Measurements from ENCODE around the gene TMEM43. TPM values are rescaled to one million over a fixed set of nuclear protein-coding genes. Genes with fewer than 3 reads are reported as not detected.

The TMEM43 gene
- total and polyA plus RNA-seq, 10 of the 15 experiments (the other 5 are each of a cell fraction or from before 2014, with no cell fraction given), result 7.2 to 33.0 (median 18.5) TPM

GRCh38 chr3:14169435-14169834, 44.6 kb downstream of the TMEM43 start:
- no peaks in the 10 kb centered on the region; the same call in 2 of the 3 replicates for H3K9me3 ChIP-seq (replicated peaks; ENCODE audit: control insufficient read depth, insufficient read depth, low read length)
- SMC1A ChIA-PET (ENCODE audit: uncharacterized antibody, unreplicated experiment), result interaction anchor here (1.4 kb wide), 1 partner anchor 13 kb away, joined by 3 read pairs; no protein-coding TSS in a partner anchor
- H4K20me1 ChIP-seq (ENCODE audit: control insufficient read depth, insufficient read depth), result no peaks in the 10 kb centered on the region
- H3K27me3 ChIP-seq (replicated peaks in 1 of 2; ENCODE audit: control insufficient read depth in 2 of 2, insufficient read depth in 2 of 2, low read length in 1 of 2), result no peaks in the 10 kb centered on the region
- no peak for ATAC-seq
- no peaks in the 10 kb centered on the region for H3K4me1 ChIP-seq (ENCODE audit: control insufficient read depth, insufficient read depth, low read length)
- peaks cover 13 to 45% of the 10 kb centered on the region in 2 experiments for H3K36me3 ChIP-seq (ENCODE audit: control insufficient read depth in 2 of 2, insufficient read depth in 2 of 2, low read length in 1 of 2)
- intact Hi-C loops (cut with micrococcal nuclease; ENCODE audit: unreplicated experiment), result no loop called here
- no peak overlapping the region for H2AFZ ChIP-seq (ENCODE audit: control insufficient read depth, low read depth, low read length)
- H3K27ac ChIP-seq (ENCODE audit: control insufficient read depth, insufficient read depth), result no peak overlapping the region
- TF ChIP-seq MYB (IDR thresholded peaks at IDR 0.05; ENCODE audit: borderline replicate concordance, low read depth, low read length) (no peak), ZNF24 (IDR thresholded peaks at IDR 0.05) (no peak), YY1 (IDR thresholded peaks at IDR 0.05; ENCODE audit: low read depth, low read length) (no peak), MTA3 (IDR thresholded peaks at IDR 0.05; ENCODE audit: borderline replicate concordance, low read length) (no peak)
- no peak overlapping the region for H3K4me3 ChIP-seq
- no peak for DNase-seq (ENCODE audit: low read depth, low spot score)
- POLR2A ChIA-PET, result no interaction called here
- no peak overlapping the region for H3K4me2 ChIP-seq (ENCODE audit: control insufficient read depth, insufficient read depth)
- in situ Hi-C loops (cut with MboI), result no loop called here
- H3K9ac ChIP-seq (ENCODE audit: control insufficient read depth, insufficient read depth, low read length), result no peak overlapping the region
- H3K79me2 ChIP-seq (ENCODE audit: control insufficient read depth, insufficient read depth, low read length), result peaks cover 10% of the 10 kb centered on the region
- CTCF ChIA-PET, result interaction anchor here (1.0 to 2.0 kb wide), 3 partner anchors 9 to 34 kb away, joined by 3 to 8 read pairs (median 4); partner anchors contain the start of genes LSM3 and XPC
- WGBS (ENCODE audit: insufficient coverage, insufficient replicate concordance, low lambda C conversion rate, missing lambda C conversion rate), result 98% methylated on average over 2 of the region's 2 CpGs
- RAD21 ChIA-PET (ENCODE audit: unreplicated experiment), result no interaction called here
- no TSS peak for BruUV-seq (replicated peaks)
- FAIRE-seq, result no peak

- no peak overlapping the region for H3K4me3 ChIP-seq
- H3K27me3 ChIP-seq (replicated peaks in 1 of 2; ENCODE audit: control insufficient read depth in 2 of 2, insufficient read depth in 2 of 2, low read length in 1 of 2), result no peaks in the 10 kb centered on the region
- BruUV-seq (replicated peaks), result no TSS peak
- H3K27ac ChIP-seq (ENCODE audit: control insufficient read depth, insufficient read depth), result no peak overlapping the region
- CTCF ChIA-PET, result interaction anchor here (1.0 to 2.0 kb wide), 4 partner anchors 9 to 273 kb away, joined by 3 to 8 read pairs (median 4); partner anchors contain the start of genes LSM3 and XPC
- H2AFZ ChIP-seq (ENCODE audit: control insufficient read depth, low read depth, low read length), result no peak overlapping the region
- DNase-seq (ENCODE audit: low read depth, low spot score) (no peak), FAIRE-seq (no peak), ATAC-seq (peak; percentile 17; the same call in 1 of the 3 replicates)
- intact Hi-C loops (cut with micrococcal nuclease; ENCODE audit: unreplicated experiment), result no loop called here
- H3K9me3 ChIP-seq (replicated peaks; ENCODE audit: control insufficient read depth, insufficient read depth, low read length), result no peaks in the 10 kb centered on the region; the same call in 2 of the 3 replicates
- H3K4me2 ChIP-seq (ENCODE audit: control insufficient read depth, insufficient read depth), result no peak overlapping the region
- TF ChIP-seq RCOR1 (conservative IDR thresholded peaks at IDR 0.05; ENCODE audit: low read depth, low read length), result no peak
- no peak for TF ChIP-seq ZNF207 (IDR thresholded peaks at IDR 0.05; ENCODE audit: borderline replicate concordance)
- no peak for TF ChIP-seq YY1 (IDR thresholded peaks at IDR 0.05; ENCODE audit: low read depth, low read length)
- no peak for TF ChIP-seq JUND (IDR thresholded peaks at IDR 0.05; ENCODE audit: low read depth, low read length)
- no peak for TF ChIP-seq ZNF592 (IDR thresholded peaks at IDR 0.05)
- no peak for TF ChIP-seq ETV6 (conservative IDR thresholded peaks at IDR 0.05 in 1 of 2, IDR thresholded peaks at IDR 0.05 in 1 of 2; ENCODE audit: borderline replicate concordance in 1 of 2, low read depth in 1 of 2)
- H3K9ac ChIP-seq (ENCODE audit: control insufficient read depth, insufficient read depth, low read length), result no peak overlapping the region
- POLR2A ChIA-PET, result no interaction called here
- peaks cover 13 to 41% of the 10 kb centered on the region in 2 experiments for H3K36me3 ChIP-seq (ENCODE audit: control insufficient read depth in 2 of 2, insufficient read depth in 2 of 2, low read length in 1 of 2)
- in situ Hi-C loops (cut with MboI), result no loop called here
- peaks cover 2% of the 10 kb centered on the region for H3K4me1 ChIP-seq (ENCODE audit: control insufficient read depth, insufficient read depth, low read length)
- RAD21 ChIA-PET (ENCODE audit: unreplicated experiment), result no interaction called here
- peaks cover 14% of the 10 kb centered on the region for H3K79me2 ChIP-seq (ENCODE audit: control insufficient read depth, insufficient read depth, low read length)
- SMC1A ChIA-PET (ENCODE audit: uncharacterized antibody, unreplicated experiment), result interaction anchor here (0.8 to 1.4 kb wide), 2 partner anchors 13 to 293 kb away, joined by 3 to 4 read pairs; no protein-coding TSS in a partner anchor
- no peaks in the 10 kb centered on the region for H4K20me1 ChIP-seq (ENCODE audit: control insufficient read depth, insufficient read depth)
These were observed 45.0 kb downstream of the TMEM43 start for GRCh38 chr3:14169871-14170270.
